DND-41 (cell line): ENCODE results near the gene TOGARAM2.

ENCODE experiments used
- ATAC-seq: fragments of 200-7000 bp; cut with Tn5 transposase; 3 replicates; pipeline ENCODE4 v1.9.1; 2021; ENCODE audit warnings: low read depth; ENCODE audit not compliant: insufficient read depth
- DNase-seq: peaks from one replicate; pipeline ENCODE4 v3.0.0-alpha.2; 2020
- H2AFZ ChIP-seq: 2 replicates; pipeline ENCODE4 v1.6.0; 2012; ENCODE audit warnings: low read depth, low read length
- H3K27ac ChIP-seq: 2 replicates; pipeline ENCODE4 v1.5.1; 2012; ENCODE audit warnings: low read length, inconsistent platforms
- H3K27me3 ChIP-seq: fragments of 200-600 bp; sonication (generic); 2 replicates; pipeline ENCODE4 v1.6.0; 2012; ENCODE audit warnings: low read length, mild to moderate bottlenecking, inconsistent platforms; ENCODE audit not compliant: insufficient read depth, poor library complexity
- H3K36me3 ChIP-seq: 2 replicates; pipeline ENCODE4 v1.5.1; 2012; ENCODE audit warnings: low read length, inconsistent platforms; ENCODE audit not compliant: insufficient read depth
- H3K4me1 ChIP-seq: 2 replicates; pipeline ENCODE4 v1.5.1; 2012; ENCODE audit warnings: mild to moderate bottlenecking, low read length; ENCODE audit not compliant: insufficient read depth
- H3K4me2 ChIP-seq: 2 replicates; pipeline ENCODE4 v1.6.0; 2012; ENCODE audit warnings: mild to moderate bottlenecking, moderate library complexity, low read length, inconsistent platforms; ENCODE audit not compliant: insufficient read depth
- H3K4me3 ChIP-seq, 2 experiments: fragments of 200-600 bp in 1 of 2; shearing (Covaris generic) in 1 of 2; 2 replicates each; pipeline ENCODE4 v1.5.1; 2012 to 2016; ENCODE audit warnings: inconsistent platforms in 2 of 2, low read length in 2 of 2, mild to moderate bottlenecking in 2 of 2, low read depth in 1 of 2, moderate library complexity in 1 of 2
- H3K79me2 ChIP-seq: 2 replicates; pipeline ENCODE4 v1.6.0; 2012; ENCODE audit warnings: low read length, inconsistent platforms; ENCODE audit not compliant: insufficient read depth
- H3K9ac ChIP-seq: 2 replicates; pipeline ENCODE4 v1.6.0; 2012; ENCODE audit warnings: low read depth, mild to moderate bottlenecking, inconsistent platforms, low read length, moderate library complexity
- H3K9me3 ChIP-seq: 2 replicates; pipeline ENCODE4 v1.5.1; 2012; ENCODE audit warnings: low read length, moderate library complexity, mild to moderate bottlenecking, inconsistent platforms; ENCODE audit not compliant: insufficient read depth, severe bottlenecking
- H4K20me1 ChIP-seq: 2 replicates; pipeline ENCODE4 v1.6.0; 2012; ENCODE audit warnings: low read length; ENCODE audit not compliant: insufficient read depth
- CTCF ChIP-seq: IDR thresholded peaks from 2 replicates; pipeline ENCODE4 v1.5.1; 2012; ENCODE audit warnings: borderline replicate concordance, low read length, moderate library complexity, mild to moderate bottlenecking; ENCODE audit not compliant: poor library complexity, severe bottlenecking; ENCODE audit errors: extremely low read depth
- EZH2 ChIP-seq: IDR thresholded peaks from 3 replicates; pipeline ENCODE4 v1.6.1; 2012; ENCODE audit warnings: borderline replicate concordance, low read depth, mild to moderate bottlenecking, moderate library complexity, low read length, inconsistent platforms; ENCODE audit not compliant: severe bottlenecking

Gene TOGARAM2

GRCh38 chr2:29072251-29072650 is 91.2 kb downstream of the TOGARAM2 start:
- no peaks in the 10 kb centered on the region for H3K4me1 ChIP-seq
- H3K27ac ChIP-seq: no peak overlapping the region
- no peaks in the 10 kb centered on the region for H3K9me3 ChIP-seq
- H3K9ac ChIP-seq: no peak overlapping the region
- DNase-seq (no peak), ATAC-seq (no peak)
- H3K4me2 ChIP-seq: no peak overlapping the region
- H4K20me1 ChIP-seq: no peaks in the 10 kb centered on the region
- H3K4me3 ChIP-seq: no peak overlapping the region
- H3K27me3 ChIP-seq: peaks cover 4% of the 10 kb centered on the region
- no peaks in the 10 kb centered on the region for H3K79me2 ChIP-seq
- H3K36me3 ChIP-seq: no peaks in the 10 kb centered on the region
- H2AFZ ChIP-seq: no peak overlapping the region
- no peak for TF ChIP-seq EZH2
- no peak for TF ChIP-seq CTCF

- Histone ChIP-seq H4K20me1 (no peaks in the 10 kb centered on the region), H3K9ac (no peak overlapping the region), H3K36me3 (no peaks in the 10 kb centered on the region), H3K4me1 (no peaks in the 10 kb centered on the region), H3K27ac (no peak overlapping the region), H3K79me2 (no peaks in the 10 kb centered on the region), H2AFZ (no peak overlapping the region), H3K27me3 (peaks cover 4% of the 10 kb centered on the region), H3K9me3 (no peaks in the 10 kb centered on the region), H3K4me2 (no peak overlapping the region), H3K4me3 (no peak overlapping the region)
- DNase-seq: no peak
- TF ChIP-seq EZH2 (no peak), CTCF (no peak)
- no peak for ATAC-seq
Observed at GRCh38 chr2:29072971-29073725, 92.0 kb downstream of the TOGARAM2 start.

DNA sequence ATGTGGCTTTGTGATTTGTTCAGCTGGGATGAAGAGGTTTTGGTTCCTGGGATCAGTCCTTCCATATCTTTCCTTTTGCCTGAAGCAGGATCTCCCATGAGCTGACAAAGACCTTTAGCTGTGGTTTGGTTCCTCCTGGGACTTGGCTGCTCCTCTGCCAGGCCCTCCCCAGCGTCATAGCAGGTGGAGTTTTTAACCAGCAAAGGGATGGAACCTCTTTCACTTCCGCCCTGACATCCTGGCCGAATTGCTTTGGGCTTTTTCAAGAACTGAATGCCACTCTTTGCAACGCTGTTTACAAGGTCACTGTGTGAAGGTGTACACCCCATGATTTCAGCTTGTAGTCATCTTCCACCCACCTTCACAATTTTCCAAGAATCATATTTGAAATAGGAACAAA is 92.8 kb downstream of the TOGARAM2 start:
- Histone ChIP-seq H3K4me3 (no peak overlapping the region), H3K9me3 (no peaks in the 10 kb centered on the region), H3K4me1 (no peaks in the 10 kb centered on the region), H3K79me2 (no peaks in the 10 kb centered on the region), H3K9ac (no peak overlapping the region), H3K36me3 (no peaks in the 10 kb centered on the region), H2AFZ (no peak overlapping the region), H4K20me1 (no peaks in the 10 kb centered on the region), H3K27me3 (peaks cover 4% of the 10 kb centered on the region), H3K4me2 (no peak overlapping the region), H3K27ac (no peak overlapping the region)
- DNase-seq (no peak), ATAC-seq (no peak)
- TF ChIP-seq EZH2 (no peak), CTCF (no peak)
